HepG2 (cell line): ENCODE results near the gene SRSF3. TPM values are rescaled to one million over a fixed set of nuclear protein-coding genes. Genes with fewer than 3 reads are reported as not detected.
A peak's percentile ranks its signal among the peaks of the same experiment; 100 is the strongest.

Experiments
- ATAC-seq: fragments of 200-7000 bp; cut with Tn5 transposase; 3 replicates; pipeline ENCODE4 v1.9.1; 2020; ENCODE audit warnings: mild to moderate bottlenecking, moderate library complexity
- BruUV-seq: library from RNA; stranded (reverse); fragments of 400-500 nt; replicated peaks from 2 replicates; lab custom pipeline; 2021; lab: Mats Ljungman, UMichigan
- CTCF ChIA-PET: fragments of 300-600 bp; formaldehyde crosslinking; extraction: SDS; loops from one replicate; lab custom pipeline; 2021; ENCODE audit warnings: low total read pairs, inconsistent platforms, low intra/inter-chr PET ratio; lab: Yijun Ruan, JAX
- POLR2A ChIA-PET: fragments of 350-600 bp; sonication (Branson Sonifier 250); formaldehyde crosslinking; loops from one replicate; lab custom pipeline; 2020; ENCODE audit warnings: antibody characterized with exemption, inconsistent platforms; lab: Yijun Ruan, JAX
- DNase-seq: peaks from one replicate; pipeline ENCODE4 v3.0.0-alpha.2; 2015; ENCODE audit warnings: low spot score
- FAIRE-seq: peaks from 3 replicates; lab custom pipeline; 2011; peaks lifted over from hg19 to GRCh38; lab: Jason Lieb, UNC
- H2AFZ ChIP-seq: one replicate; pipeline ENCODE4 v1.6.1; 2011; ENCODE audit warnings: low read length, inconsistent platforms
- H3K27ac ChIP-seq: fragments of 300-600 bp; 3 replicates; pipeline ENCODE4 v1.8.0; 2011; ENCODE audit warnings: mixed run types, mild to moderate bottlenecking, mixed read lengths, low read length, inconsistent platforms; ENCODE audit not compliant: insufficient read depth; ENCODE audit errors: extremely low read length
- H3K27me3 ChIP-seq, 2 experiments: fragments of 200-600 bp in 1 of 2; 2 replicates in 1 of 2; 3 replicates in 1 of 2; pipeline versions ENCODE4 v1.6.0 to v1.8.0; 2011; ENCODE audit warnings: low read length in 2 of 2, mild to moderate bottlenecking in 2 of 2, moderate library complexity in 2 of 2, inconsistent platforms in 1 of 2; ENCODE audit not compliant: insufficient read depth in 2 of 2, control insufficient read depth in 1 of 2
- H3K36me3 ChIP-seq, 2 experiments: fragments of 200-600 bp in 1 of 2; replicated peaks in 1 of 2; 2 replicates in 1 of 2; 3 replicates in 1 of 2; pipeline versions ENCODE4 v1.5.1 to v1.8.0; 2011; ENCODE audit warnings: low read length in 2 of 2, inconsistent platforms in 1 of 2; ENCODE audit not compliant: insufficient read depth in 2 of 2, control insufficient read depth in 1 of 2
- H3K4me1 ChIP-seq: 2 replicates; pipeline ENCODE4 v1.5.1; 2012; ENCODE audit warnings: low read length, inconsistent platforms; ENCODE audit not compliant: insufficient read depth
- H3K4me2 ChIP-seq: 2 replicates; pipeline ENCODE4 v1.6.0; 2011; ENCODE audit warnings: low read depth, low read length, inconsistent platforms
- H3K4me3 ChIP-seq, 3 experiments: fragments of 200-600 bp in 1 of 3; sonication (generic), shearing (Covaris generic) in 1 of 3; replicated peaks in 1 of 3; 2 replicates each; pipeline ENCODE4 v1.5.1; 2011 to 2016; ENCODE audit warnings: low read length in 3 of 3, inconsistent platforms in 2 of 3, low read depth in 2 of 3, mild to moderate bottlenecking in 2 of 3, control low read depth in 1 of 3, mixed read lengths in 1 of 3; ENCODE audit not compliant: insufficient read depth in 1 of 3
- H3K79me2 ChIP-seq: one replicate; pipeline ENCODE4 v1.6.1; 2011; ENCODE audit warnings: low read length, inconsistent platforms; ENCODE audit not compliant: insufficient read depth
- H3K9ac ChIP-seq: 2 replicates; pipeline ENCODE4 v1.6.0; 2011; ENCODE audit warnings: mild to moderate bottlenecking, low read depth, low read length, inconsistent platforms; ENCODE audit not compliant: insufficient read depth
- H3K9me3 ChIP-seq: 2 replicates; pipeline ENCODE4 v1.5.1; 2012; ENCODE audit warnings: mild to moderate bottlenecking, low read length
- H4K20me1 ChIP-seq: 2 replicates; pipeline ENCODE4 v1.6.0; 2011; ENCODE audit warnings: inconsistent platforms, mild to moderate bottlenecking, low read length, moderate library complexity; ENCODE audit not compliant: insufficient read depth
- EP300 ChIP-seq, 3 experiments: sonication (generic) in 1 of 3; formaldehyde crosslinking in 1 of 3; IDR thresholded peaks; 2 replicates each; pipeline versions ENCODE4 v1.5.1 to v1.6.1; 2011 to 2020; ENCODE audit warnings: low read depth in 2 of 3, low read length in 2 of 3, borderline replicate concordance in 1 of 3, improper control_type of control experiment in 1 of 3, mild to moderate bottlenecking in 1 of 3, missing genetic modification reagents in 1 of 3, moderate library complexity in 1 of 3
- EZH2 ChIP-seq: conservative IDR thresholded peaks from 2 replicates; pipeline ENCODE4 v1.6.1; 2012; ENCODE audit warnings: mild to moderate bottlenecking, low read depth, low read length, moderate library complexity
- FOXK1 ChIP-seq: sonication (generic); formaldehyde crosslinking; IDR thresholded peaks from 2 replicates; pipeline ENCODE4 v1.4.0; 2020; ENCODE audit warnings: low read depth, missing genetic modification reagents, borderline replicate concordance
- KLF12 ChIP-seq: sonication (generic); formaldehyde crosslinking; IDR thresholded peaks from 2 replicates; pipeline ENCODE4 v1.4.0; 2020; ENCODE audit warnings: missing genetic modification reagents, borderline replicate concordance
- KMT2B ChIP-seq: IDR thresholded peaks from 2 replicates; pipeline ENCODE4 v1.6.1; 2016; ENCODE audit warnings: missing genetic modification reagents, missing compliant biosample characterization
- LRRFIP1 ChIP-seq: sonication (generic); formaldehyde crosslinking; conservative IDR thresholded peaks from 2 replicates; pipeline ENCODE4 v1.4.0; 2020; ENCODE audit warnings: missing genetic modification reagents
- POLR2AphosphoS2 ChIP-seq: IDR thresholded peaks from 2 replicates; pipeline ENCODE4 v1.6.1; 2011; ENCODE audit warnings: low read depth, low read length, improper control_type of control experiment
- RORA ChIP-seq: sonication (generic); formaldehyde crosslinking; IDR thresholded peaks from 2 replicates; pipeline ENCODE4 v1.5.0; 2020; ENCODE audit warnings: mild to moderate bottlenecking, missing genetic modification reagents, moderate library complexity
- ZBTB21 ChIP-seq: sonication (generic); formaldehyde crosslinking; IDR thresholded peaks from 2 replicates; pipeline ENCODE4 v1.4.0; 2020; ENCODE audit warnings: missing genetic modification reagents
- ZMAT3 ChIP-seq: sonication (generic); formaldehyde crosslinking; conservative IDR thresholded peaks from 2 replicates; pipeline ENCODE4 v1.7.0; 2021; ENCODE audit warnings: missing genetic modification reagents
- ZNF276 ChIP-seq: sonication (generic); formaldehyde crosslinking; IDR thresholded peaks from 2 replicates; pipeline ENCODE4 v1.4.0; 2020; ENCODE audit warnings: mild to moderate bottlenecking, low read depth, missing genetic modification reagents
- ZNF337 ChIP-seq: sonication (generic); formaldehyde crosslinking; IDR thresholded peaks from 2 replicates; pipeline ENCODE4 v1.5.1; 2020; ENCODE audit warnings: missing genetic modification reagents, low read depth, mild to moderate bottlenecking, borderline replicate concordance
- ZNF512B ChIP-seq: sonication (generic); formaldehyde crosslinking; IDR thresholded peaks from 2 replicates; pipeline ENCODE4 v1.5.1; 2020; ENCODE audit warnings: missing genetic modification reagents, mild to moderate bottlenecking, borderline replicate concordance
- ZNF572 ChIP-seq: sonication (generic); formaldehyde crosslinking; IDR thresholded peaks from 2 replicates; pipeline ENCODE4 v1.5.1; 2020; ENCODE audit warnings: mild to moderate bottlenecking, missing genetic modification reagents
- ZNF652 ChIP-seq: IDR thresholded peaks from 2 replicates; pipeline ENCODE4 v1.6.1; 2016; ENCODE audit warnings: low read depth, borderline replicate concordance
- ZNF660 ChIP-seq: sonication (generic); formaldehyde crosslinking; IDR thresholded peaks from 2 replicates; pipeline ENCODE4 v1.5.1; 2020; ENCODE audit warnings: mild to moderate bottlenecking, low read depth, missing genetic modification reagents, borderline replicate concordance
- ZNF772 ChIP-seq: sonication (generic); formaldehyde crosslinking; IDR thresholded peaks from 2 replicates; pipeline ENCODE4 v1.5.0; 2020; ENCODE audit warnings: mild to moderate bottlenecking, missing genetic modification reagents
- WGBS: methylation state at CpG from one replicate; pipeline ENCODE4 v1.1.6; 2017; ENCODE audit warnings: low lambda C conversion rate; 5-methylcytosine and 5-hydroxymethylcytosine counted together
- in situ Hi-C: cut with HindIII; loops from 2 replicates; pipeline ENCODE4 v1.10.0; 2017; ENCODE audit warnings: low pct_unique_long_range_greater_than_20kb; ENCODE audit not compliant: extremely low pct_ligation_motif_present
- intact Hi-C: fragments of 100-400 bp; cut with micrococcal nuclease; formaldehyde crosslinking; loops from one replicate; pipeline ENCODE4 v1.10.0; 2022; ENCODE audit not compliant: unreplicated experiment
- polyA plus RNA-seq, 8 experiments: library from polyadenylated mRNA; depleted of rRNA in 3 of 8; stranded (reverse) in 7 of 8; unstranded in 1 of 8; fragments of >200 nt; fragmentation: Illumina TruSeq in 4 of 8; extraction: Trizol in 4 of 8; gene quantifications; 2 replicates each; pipeline versions ENCODE4 v1.2.1 to v1.2.3, GENCODE V29; 2011 to 2016; ENCODE audit warnings: low read depth in 4 of 8, missing spikeins in 1 of 8, mixed read lengths in 1 of 8; ENCODE audit not compliant: insufficient read depth in 1 of 8
- total RNA-seq, 5 experiments: library from RNA; depleted of rRNA; stranded (reverse); fragments of >200 nt; fragmentation: Illumina TruSeq; extraction: Trizol; gene quantifications; 2 replicates each; pipeline ENCODE4 v1.2.3, GENCODE V29; 2016; ENCODE audit warnings: low read depth in 1 of 5

The SRSF3 gene
- total and polyA plus RNA-seq, 2 of the 13 experiments (the other 11 are each of a cell fraction or from before 2014, with no cell fraction given): 206 to 684 TPM

GRCh38 chr6:36566418-36566905, 27.7 kb upstream of the SRSF3 start:
- H4K20me1 ChIP-seq: no peaks in the 10 kb centered on the region
- H3K4me3 ChIP-seq: peak overlapping the region in 2 of 3 experiments; percentile 55 to 70; a peak in 3 of 6 replicates
- H3K9me3 ChIP-seq: no peaks in the 10 kb centered on the region
- intact Hi-C loops: no loop called here
- no peaks in the 10 kb centered on the region for H3K36me3 ChIP-seq
- no peaks in the 10 kb centered on the region; a peak in 1 of 5 replicates for H3K27me3 ChIP-seq
- no peaks in the 10 kb centered on the region for H3K79me2 ChIP-seq
- in situ Hi-C loops: no loop called here
- DNase-seq (peak; percentile 99), FAIRE-seq (peak; percentile 86), ATAC-seq (peak; percentile 89)
- ChIA-PET CTCF (no interaction called here), POLR2A (interaction anchor here (1.6 to 3.2 kb wide), 3 partner anchors 27 to 143 kb away, joined by 7 to 13 read pairs (median 11); partner anchors contain the start of gene SRSF3)
- no peak overlapping the region for H3K9ac ChIP-seq
- peak overlapping the region; percentile 91 for H3K27ac ChIP-seq
- no peak overlapping the region for H2AFZ ChIP-seq
- WGBS: 6% methylated on average over 8 of the region's 8 CpGs
- H3K4me2 ChIP-seq: peak overlapping the region; percentile 95
- BruUV-seq: no TSS peak
- H3K4me1 ChIP-seq: peaks cover 75% of the 10 kb centered on the region
- TF ChIP-seq ZNF572 (CRISPR knock-in tag) (no peak), ZNF276 (no peak), ZNF652 (CRISPR knock-in tag) (peak; percentile 99), POLR2AphosphoS2 (no peak), FOXK1 (CRISPR knock-in tag) (peak; percentile 75; the same call in 1 of the 2 replicates), EZH2 (no peak), ZNF512B (no peak), RORA (CRISPR knock-in tag) (no peak), KLF12 (0 out of 2 replicates have a peak, but pooled peaks have one; percentile 54), ZNF772 (no peak), KMT2B (CRISPR knock-in tag) (0 out of 2 replicates have a peak, but pooled peaks have one; percentile 18), ZBTB21 (CRISPR knock-in tag) (peak; percentile 79), ZNF337 (no peak), ZNF660 (CRISPR knock-in tag) (no peak), LRRFIP1 (CRISPR knock-in tag) (no peak), ZMAT3 (CRISPR knock-in tag) (no peak), EP300 (IDR thresholded peaks at IDR 0.05; ENCODE audit: low read depth in 2 of 2, low read length in 2 of 2) (peak; percentile 46 to 81; a peak in 3 of 4 replicates), EP300 (CRISPR knock-in tag; IDR thresholded peaks at IDR 0.05; ENCODE audit: borderline replicate concordance) (peak; percentile 85)
